Astrocyte of the cerebellum (primary cell): ENCODE measurements around the gene MRPL47.

Source experiments
- DNase-seq: peaks from one replicate; pipeline ENCODE4 v3.0.0-alpha.2; 2011; ENCODE audit warnings: low read depth
- H3K4me3 ChIP-seq: 2 replicates; pipeline ENCODE4 v1.5.1; 2011; ENCODE audit warnings: mild to moderate bottlenecking, low read depth, low read length, moderate library complexity
- in situ Hi-C: cut with HindIII; loops from 2 replicates; pipeline ENCODE4 v1.10.0; 2017; ENCODE audit warnings: low sequenced_read_pairs
- TF ChIP-seq, protein P1 (sequence below): IDR thresholded peaks from 2 replicates; pipeline ENCODE4 v1.5.1; 2012; ENCODE audit warnings: low read length, low read depth, moderate library complexity, mild to moderate bottlenecking; ENCODE audit errors: missing control alignments

MRPL47 gene

DNA sequence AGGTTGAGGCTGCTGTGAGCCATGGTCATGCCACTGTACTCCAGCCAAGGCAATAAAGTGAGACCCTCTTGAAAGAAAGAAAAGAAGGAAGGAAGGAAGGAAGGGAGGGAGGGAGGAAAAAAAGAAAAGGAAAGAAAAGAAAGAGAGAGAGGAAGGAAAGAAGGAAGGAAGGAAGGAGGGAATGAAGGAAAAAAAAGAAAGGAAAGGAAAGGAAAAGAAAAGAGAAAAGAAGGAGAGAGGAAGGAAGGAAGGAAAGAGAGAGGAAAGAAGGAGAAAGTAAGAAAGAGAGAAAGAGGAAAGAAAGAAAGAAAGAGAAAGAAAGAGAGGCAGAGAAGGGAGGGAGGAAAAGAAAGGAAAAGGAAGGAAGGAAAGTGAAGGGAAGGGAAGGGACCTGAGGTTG is 62.1 kb downstream of the MRPL47 start:
- no peak for DNase-seq
- in situ Hi-C loops, result no loop called here
- TF ChIP-seq, protein P1, sequence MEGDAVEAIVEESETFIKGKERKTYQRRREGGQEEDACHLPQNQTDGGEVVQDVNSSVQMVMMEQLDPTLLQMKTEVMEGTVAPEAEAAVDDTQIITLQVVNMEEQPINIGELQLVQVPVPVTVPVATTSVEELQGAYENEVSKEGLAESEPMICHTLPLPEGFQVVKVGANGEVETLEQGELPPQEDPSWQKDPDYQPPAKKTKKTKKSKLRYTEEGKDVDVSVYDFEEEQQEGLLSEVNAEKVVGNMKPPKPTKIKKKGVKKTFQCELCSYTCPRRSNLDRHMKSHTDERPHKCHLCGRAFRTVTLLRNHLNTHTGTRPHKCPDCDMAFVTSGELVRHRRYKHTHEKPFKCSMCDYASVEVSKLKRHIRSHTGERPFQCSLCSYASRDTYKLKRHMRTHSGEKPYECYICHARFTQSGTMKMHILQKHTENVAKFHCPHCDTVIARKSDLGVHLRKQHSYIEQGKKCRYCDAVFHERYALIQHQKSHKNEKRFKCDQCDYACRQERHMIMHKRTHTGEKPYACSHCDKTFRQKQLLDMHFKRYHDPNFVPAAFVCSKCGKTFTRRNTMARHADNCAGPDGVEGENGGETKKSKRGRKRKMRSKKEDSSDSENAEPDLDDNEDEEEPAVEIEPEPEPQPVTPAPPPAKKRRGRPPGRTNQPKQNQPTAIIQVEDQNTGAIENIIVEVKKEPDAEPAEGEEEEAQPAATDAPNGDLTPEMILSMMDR, result no peak
- H3K4me3 ChIP-seq, result no peak overlapping the region

DNA sequence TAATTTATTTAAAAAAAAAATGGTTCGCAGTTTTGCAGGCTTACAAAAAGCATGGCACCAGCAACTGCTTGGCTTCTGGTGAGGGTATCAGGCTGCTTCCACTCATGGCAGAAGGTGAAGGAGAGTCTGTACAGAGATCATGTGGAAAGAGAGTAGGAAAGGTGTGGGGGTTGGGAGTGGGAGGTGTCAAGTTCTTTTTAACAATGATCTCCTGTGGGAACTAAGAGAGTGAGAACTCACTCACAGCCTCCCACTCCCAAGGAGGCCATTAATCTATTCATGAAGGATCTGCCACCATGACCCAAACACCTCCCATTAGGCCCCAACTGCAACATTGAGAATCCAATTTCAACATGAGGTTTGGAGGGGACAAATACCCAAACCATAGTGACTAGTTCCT is 62.8 kb downstream of the MRPL47 start:
- TF ChIP-seq, protein P1, result no peak
- DNase-seq, result no peak
- H3K4me3 ChIP-seq, result no peak overlapping the region
- in situ Hi-C loops, result no loop called here

DNA sequence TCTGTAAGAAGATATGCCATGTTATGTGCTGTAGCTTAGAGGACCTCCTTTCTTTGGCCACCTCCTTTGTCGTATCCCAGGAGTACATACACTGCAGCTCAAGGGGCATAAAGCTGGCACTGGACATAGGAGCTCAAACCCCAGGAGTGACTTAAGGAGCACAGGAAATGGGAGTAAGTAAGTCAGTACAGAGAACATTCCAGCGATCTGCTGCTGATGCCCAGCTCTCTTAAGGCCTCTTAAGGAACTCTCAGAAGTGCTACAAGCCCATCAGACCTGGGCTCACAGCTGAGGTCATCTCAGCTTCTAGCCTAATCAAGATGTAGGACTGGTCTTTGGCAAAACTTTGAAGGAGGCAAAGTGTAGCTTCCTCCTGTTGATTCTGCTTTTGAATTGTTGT is 63.3 kb downstream of the MRPL47 start:
- no peak for DNase-seq
- in situ Hi-C loops, result no loop called here
- H3K4me3 ChIP-seq, result no peak overlapping the region
- TF ChIP-seq, protein P1, result no peak
